Omental fat pad (tissue), 4 donors: Measurements from ENCODE around the gene NGEF. TPM values are rescaled to one million over a fixed set of nuclear protein-coding genes. Genes with fewer than 3 reads are reported as not detected.

Experiments used
- ATAC-seq: fragments of 150-250 bp; one replicate; pipeline ENCODE4 v1.9.1; 2016; ENCODE audit warnings: mild to moderate bottlenecking, moderate library complexity; ENCODE audit not compliant: low FRiP score
- DNase-seq: peaks from one replicate; pipeline ENCODE4 v3.0.0-alpha.2; 2019; ENCODE audit warnings: low spot score
- total RNA-seq, 4 donors: library from RNA; depleted of rRNA; stranded (reverse); fragments of >200 nt; gene quantifications; one replicate each; pipeline ENCODE4 v1.1.0, GENCODE V29; 2016
- TF ChIP-seq, protein P1 (sequence below), 3 donors: fragments of 450-650 bp; IDR thresholded peaks; one replicate each; pipeline ENCODE4 v1.5.1; 2016 to 2017; ENCODE audit warnings: antibody characterized with exemption in 3 of 3, mild to moderate bottlenecking in 3 of 3, moderate library complexity in 2 of 3

Gene NGEF
- total RNA-seq, 4 donors from 2014 or later: 1.1 to 1.9 (median 1.3) TPM; not detected in 1

DNA sequence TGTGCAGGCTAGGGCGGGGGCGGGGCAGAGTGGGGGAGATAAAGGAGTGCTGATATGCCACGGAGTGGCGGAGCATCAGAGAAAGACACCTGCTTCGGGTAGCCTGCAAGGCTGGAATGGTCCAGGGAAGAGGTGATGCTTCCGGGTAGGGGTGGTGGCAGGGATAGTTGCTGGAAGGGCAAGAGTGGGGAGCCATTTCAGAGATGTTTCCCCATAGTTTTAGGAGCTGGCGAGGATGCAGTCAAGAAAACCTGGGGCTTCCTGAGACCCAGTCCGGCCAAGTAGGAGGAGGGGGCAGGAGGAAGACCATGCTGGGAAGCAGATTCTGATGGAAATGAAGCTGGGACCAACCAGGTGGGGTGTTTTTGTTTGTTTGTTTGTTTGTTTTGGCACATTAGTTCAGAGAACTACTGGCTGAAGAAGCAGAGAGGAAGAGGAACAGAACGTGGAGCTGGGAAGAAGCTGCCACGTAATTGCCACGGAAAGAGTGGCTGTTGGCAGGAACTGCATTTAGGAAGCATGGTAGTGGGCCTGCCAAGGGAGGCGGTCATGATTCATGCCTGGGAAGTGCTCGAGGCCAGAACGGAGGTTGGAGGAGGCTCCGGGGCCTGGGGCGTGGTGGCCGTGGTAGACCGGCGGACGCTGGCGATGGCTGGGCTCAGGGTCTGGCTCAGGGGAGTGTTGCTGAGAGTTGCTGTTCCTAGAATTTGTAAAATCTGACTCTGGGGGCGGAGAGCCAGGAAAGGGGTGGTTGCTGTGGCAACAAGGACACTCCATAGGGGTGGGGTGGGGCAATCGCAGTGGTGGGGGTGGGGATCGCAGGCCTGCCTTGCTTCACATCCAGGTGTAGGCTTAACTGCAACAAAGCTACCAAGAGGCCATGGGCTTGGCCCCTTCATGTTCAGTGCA lies 38.4 kb upstream of the NGEF start:
- DNase-seq: peak; percentile 40
- peak; percentile 94 for ATAC-seq
- TF ChIP-seq, protein P1, sequence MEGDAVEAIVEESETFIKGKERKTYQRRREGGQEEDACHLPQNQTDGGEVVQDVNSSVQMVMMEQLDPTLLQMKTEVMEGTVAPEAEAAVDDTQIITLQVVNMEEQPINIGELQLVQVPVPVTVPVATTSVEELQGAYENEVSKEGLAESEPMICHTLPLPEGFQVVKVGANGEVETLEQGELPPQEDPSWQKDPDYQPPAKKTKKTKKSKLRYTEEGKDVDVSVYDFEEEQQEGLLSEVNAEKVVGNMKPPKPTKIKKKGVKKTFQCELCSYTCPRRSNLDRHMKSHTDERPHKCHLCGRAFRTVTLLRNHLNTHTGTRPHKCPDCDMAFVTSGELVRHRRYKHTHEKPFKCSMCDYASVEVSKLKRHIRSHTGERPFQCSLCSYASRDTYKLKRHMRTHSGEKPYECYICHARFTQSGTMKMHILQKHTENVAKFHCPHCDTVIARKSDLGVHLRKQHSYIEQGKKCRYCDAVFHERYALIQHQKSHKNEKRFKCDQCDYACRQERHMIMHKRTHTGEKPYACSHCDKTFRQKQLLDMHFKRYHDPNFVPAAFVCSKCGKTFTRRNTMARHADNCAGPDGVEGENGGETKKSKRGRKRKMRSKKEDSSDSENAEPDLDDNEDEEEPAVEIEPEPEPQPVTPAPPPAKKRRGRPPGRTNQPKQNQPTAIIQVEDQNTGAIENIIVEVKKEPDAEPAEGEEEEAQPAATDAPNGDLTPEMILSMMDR (IDR thresholded peaks at IDR 0.05): no peak

DNA sequence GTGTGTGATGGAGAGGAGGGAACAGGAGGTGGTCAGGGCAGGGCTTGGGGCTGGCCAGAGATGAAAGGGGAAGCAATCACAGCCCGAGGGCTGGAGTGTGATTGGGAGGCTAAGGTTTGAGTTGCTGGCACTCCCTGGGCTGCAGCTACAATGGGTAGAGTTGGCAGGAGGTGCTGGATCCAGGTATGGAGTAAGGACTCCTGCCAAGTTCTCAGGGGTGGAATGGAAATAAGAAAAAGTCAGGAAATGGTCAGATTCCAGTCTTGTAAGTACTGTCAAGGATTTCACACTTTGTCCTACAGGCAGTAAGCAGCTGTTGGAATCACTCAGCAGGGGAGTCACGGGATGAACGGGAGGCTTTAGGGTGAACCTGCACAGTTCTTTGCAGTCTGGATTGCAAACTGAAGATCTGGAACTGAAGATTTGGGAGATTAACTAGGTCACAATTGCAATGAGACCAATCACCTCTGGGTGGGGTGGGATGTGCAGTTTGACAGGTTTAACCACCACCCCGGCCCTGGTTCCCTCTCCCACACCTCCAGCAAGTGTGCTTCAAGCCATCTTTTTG lies 36.2 kb upstream of the NGEF start:
- ATAC-seq: peak; percentile 24
- no peak for DNase-seq
- TF ChIP-seq, protein P1 (IDR thresholded peaks at IDR 0.05): no peak

GRCh38 chr2:233048569-233049193 lies 35.6 kb upstream of the NGEF start:
- ATAC-seq (no peak), DNase-seq (no peak)
- TF ChIP-seq, protein P1 (IDR thresholded peaks at IDR 0.05): no peak

DNA sequence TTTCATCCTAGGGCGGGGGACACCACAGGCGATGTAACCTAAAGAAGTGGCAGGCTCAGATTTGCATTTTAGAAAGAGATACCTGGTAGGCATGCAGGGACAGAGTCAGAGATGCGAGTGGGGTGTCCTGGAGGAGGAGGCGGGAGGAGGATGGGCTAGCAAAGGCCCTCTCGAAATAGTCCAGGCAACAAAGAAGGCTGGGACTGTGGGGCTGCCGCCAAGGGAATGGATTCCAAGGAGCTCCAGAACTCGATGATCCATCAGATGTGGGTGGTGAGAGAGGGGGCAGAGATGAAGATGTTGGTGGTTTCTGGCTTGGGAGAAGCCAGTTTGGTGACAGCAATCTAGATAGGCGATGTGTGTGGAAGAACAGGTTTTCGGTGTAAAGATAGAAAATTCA lies 34.6 kb upstream of the NGEF start:
- DNase-seq: no peak
- no peak for ATAC-seq
- TF ChIP-seq, protein P1 (IDR thresholded peaks at IDR 0.05): no peak

GRCh38 chr2:233047206-233047605 lies 34.1 kb upstream of the NGEF start:
- DNase-seq: no peak
- TF ChIP-seq, protein P1 (IDR thresholded peaks at IDR 0.05): no peak
- ATAC-seq: no peak

- TF ChIP-seq, protein P1 (IDR thresholded peaks at IDR 0.05): no peak
- no peak for DNase-seq
- no peak for ATAC-seq
Measured at GRCh38 chr2:233044974-233045605, 32.0 kb upstream of the NGEF start.
